CD4-positive, alpha-beta T cell treated with Interleukin-17A for 4 hours (primary cell): ENCODE results near the gene ZNF565.
"Not testable (repeated sequence)": the region's sequence is repeated elsewhere in the genome, so short reads cannot be mapped to it uniquely, and the experiment has no call there.

Source experiments
- DNase-seq: peaks from one replicate; pipeline ENCODE4 v3.0.0-alpha.2; 2020; ENCODE audit warnings: mixed read lengths

The ZNF565 gene

GRCh38 chr19:36149673-36150406 lies 64.6 kb downstream of the ZNF565 start:
- DNase-seq, result no peak

- DNase-seq, result no peak
These were observed 69.8 kb downstream of the ZNF565 start for GRCh38 chr19:36144624-36145023.

GRCh38 chr19:36142496-36142895 lies 72.0 kb downstream of the ZNF565 start:
- no peak for DNase-seq

- DNase-seq, result no peak
These were observed 72.4 kb downstream of the ZNF565 start for GRCh38 chr19:36142046-36142445.

- DNase-seq, result peak; percentile 86
These were observed 73.2 kb downstream of the ZNF565 start for GRCh38 chr19:36141039-36141927.

GRCh38 chr19:36140304-36141038 lies 74.0 kb downstream of the ZNF565 start:
- peak; percentile 47 for DNase-seq

- DNase-seq, result peak; percentile 95
These were observed 74.8 kb downstream of the ZNF565 start, which contains the start of gene CAPNS1 for GRCh38 chr19:36139473-36140303. TSS of gene CAPNS1 (plus strand) at chr19:36140066. CDS start at chr19:36141012, 946 bp downstream.

GRCh38 chr19:36139120-36139472 lies 75.4 kb downstream of the ZNF565 start:
- DNase-seq, result no peak

GRCh38 chr19:36136964-36137686 lies 77.3 kb downstream of the ZNF565 start:
- peak; percentile 26 for DNase-seq

GRCh38 chr19:36134867-36135266 lies 79.6 kb downstream of the ZNF565 start:
- DNase-seq, result not testable (repeated sequence)
